Measurements from ENCODE around the gene FRRS1L. TPM values are rescaled to one million over a fixed set of nuclear protein-coding genes. Genes with fewer than 3 reads are reported as not detected.

The FRRS1L gene, protein sequence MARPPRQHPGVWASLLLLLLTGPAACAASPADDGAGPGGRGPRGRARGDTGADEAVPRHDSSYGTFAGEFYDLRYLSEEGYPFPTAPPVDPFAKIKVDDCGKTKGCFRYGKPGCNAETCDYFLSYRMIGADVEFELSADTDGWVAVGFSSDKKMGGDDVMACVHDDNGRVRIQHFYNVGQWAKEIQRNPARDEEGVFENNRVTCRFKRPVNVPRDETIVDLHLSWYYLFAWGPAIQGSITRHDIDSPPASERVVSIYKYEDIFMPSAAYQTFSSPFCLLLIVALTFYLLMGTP
- 0.03 TPM for total RNA-seq (ENCODE audit: unreplicated experiment)
- long read RNA-seq, result 0 reads

DNA sequence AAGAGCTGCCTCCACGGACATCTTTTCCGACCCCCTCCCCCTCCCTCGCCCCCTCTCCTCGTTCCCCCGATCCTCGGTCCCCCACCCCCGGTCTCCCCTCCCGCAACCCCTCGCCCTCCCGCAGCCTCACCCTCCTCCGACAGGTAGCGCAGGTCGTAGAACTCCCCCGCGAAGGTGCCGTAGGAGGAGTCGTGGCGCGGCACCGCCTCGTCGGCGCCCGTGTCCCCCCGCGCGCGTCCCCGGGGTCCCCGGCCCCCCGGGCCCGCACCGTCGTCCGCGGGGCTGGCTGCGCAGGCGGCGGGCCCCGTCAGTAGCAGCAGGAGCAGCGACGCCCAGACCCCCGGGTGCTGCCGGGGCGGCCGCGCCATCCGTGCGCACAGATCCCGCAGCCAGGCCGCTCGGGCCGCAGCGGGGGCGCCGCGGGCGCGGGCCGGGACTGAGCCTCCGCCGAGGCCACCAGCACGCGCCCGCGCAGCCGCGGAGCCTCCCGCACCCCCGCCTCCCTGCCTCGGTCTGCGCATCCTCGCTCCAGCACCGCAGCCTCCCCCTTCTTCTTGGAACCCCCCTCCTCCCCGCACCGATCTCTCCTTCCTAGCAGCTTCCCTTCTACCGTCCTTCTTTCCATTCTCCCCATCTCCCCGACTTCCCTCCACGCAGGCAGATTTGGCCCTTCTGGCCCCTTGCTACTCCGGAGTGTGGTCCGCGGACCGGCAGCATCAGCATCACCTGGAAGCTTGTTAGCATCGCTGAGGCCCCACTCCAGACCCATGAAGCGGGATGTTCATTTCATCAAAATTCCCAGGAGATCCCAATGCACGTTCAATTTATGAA lies at the start of gene FRRS1L:
FRRS1L (minus strand) TSS at position 479 of the 831 bp plus-strand sequence; CDS start at position 368, 111 bp downstream.
- no peaks in the 10 kb centered on the region for H3K9me3 Mint-ChIP-seq (ENCODE audit: unreplicated experiment)
- DNase-seq (ENCODE audit: low spot score), result peak; percentile 12
- peaks cover 18% of the 10 kb centered on the region for H3K27me3 Mint-ChIP-seq (ENCODE audit: unreplicated experiment)
- TF ChIP-seq CTCF (IDR thresholded peaks at IDR 0.05; ENCODE audit: unreplicated experiment), result no peak
- H3K4me1 Mint-ChIP-seq (ENCODE audit: unreplicated experiment), result peaks cover 7% of the 10 kb centered on the region
- peak within 1 kb of the TSS; percentile 83 for H3K4me3 Mint-ChIP-seq (ENCODE audit: unreplicated experiment)
- H3K36me3 Mint-ChIP-seq (ENCODE audit: low read depth, unreplicated experiment), result no peaks in the 10 kb centered on the region
- H3K27ac Mint-ChIP-seq (ENCODE audit: unreplicated experiment), result no peak within 1 kb of the TSS

DNA sequence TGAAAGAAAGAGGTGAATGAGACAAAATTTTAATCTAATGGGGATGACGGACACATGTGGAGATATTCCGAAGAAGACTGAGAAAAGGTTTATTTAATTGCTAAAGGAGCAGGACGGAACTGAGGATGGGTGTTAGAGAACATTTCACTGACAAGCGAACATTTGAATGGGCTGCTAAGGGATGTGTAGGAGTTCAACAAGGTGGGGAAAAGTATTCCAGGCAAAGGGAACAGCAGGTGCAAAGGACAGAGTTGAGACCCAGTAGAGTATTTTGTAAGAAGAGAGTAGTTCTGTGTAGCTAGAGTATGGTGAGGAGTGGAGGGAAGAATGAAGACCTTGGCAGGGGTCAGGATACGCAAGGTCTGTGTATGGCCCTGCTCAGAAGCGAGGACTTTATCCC lies 47.4 kb upstream of the FRRS1L start:
- no peak overlapping the region for H3K27ac Mint-ChIP-seq (ENCODE audit: unreplicated experiment)
- no peaks in the 10 kb centered on the region for H3K4me1 Mint-ChIP-seq (ENCODE audit: unreplicated experiment)

DNA sequence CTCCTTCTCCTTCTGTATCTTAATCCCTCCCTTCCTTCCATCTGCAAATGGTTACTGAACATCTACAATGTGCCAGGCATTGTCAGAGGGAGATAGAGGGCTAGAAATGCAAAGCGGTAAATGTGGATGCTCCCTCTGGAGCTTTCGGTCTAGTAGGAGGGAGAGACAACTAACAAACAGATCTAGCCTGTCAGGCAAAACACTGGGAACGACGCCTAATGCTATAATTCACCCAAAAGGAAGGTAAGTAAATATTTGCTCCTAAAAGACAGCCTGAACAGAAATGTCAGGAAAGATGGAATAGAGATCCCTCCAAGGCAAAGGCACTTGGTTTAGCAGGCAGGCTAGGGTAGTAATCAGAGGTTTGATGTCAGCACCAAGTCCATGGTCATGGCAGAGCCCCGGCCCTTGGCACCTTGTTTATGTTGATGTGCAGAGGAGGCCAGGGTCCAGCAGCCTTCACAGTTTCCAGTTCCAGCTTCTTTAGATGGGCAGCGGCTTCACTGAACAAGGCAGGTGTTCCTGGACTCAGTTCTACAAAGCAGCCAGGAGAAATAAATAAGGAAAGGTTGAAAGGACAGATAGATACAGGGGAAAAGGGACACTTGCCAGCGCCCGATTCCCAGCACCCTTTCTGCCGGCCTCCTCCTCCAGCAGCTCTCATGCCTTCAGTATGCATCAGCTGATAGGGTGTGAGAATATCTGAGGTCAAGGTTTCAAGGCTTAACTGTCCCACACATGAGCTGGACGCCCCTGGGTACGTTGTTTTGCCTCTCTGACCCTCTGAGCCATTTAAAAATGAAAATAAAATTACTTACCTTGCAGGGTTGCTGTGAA lies 46.5 kb upstream of the FRRS1L start:
- Mint-ChIP-seq H3K9me3 (ENCODE audit: unreplicated experiment) (no peaks in the 10 kb centered on the region), H3K36me3 (ENCODE audit: low read depth, unreplicated experiment) (no peaks in the 10 kb centered on the region)

More for the DNA sequence above, 47.4 kb upstream of the FRRS1L start:
- Mint-ChIP-seq H3K4me3 (ENCODE audit: unreplicated experiment) (no peak overlapping the region), H3K27me3 (ENCODE audit: unreplicated experiment) (no peaks in the 10 kb centered on the region), H3K36me3 (ENCODE audit: low read depth, unreplicated experiment) (no peaks in the 10 kb centered on the region), H3K9me3 (ENCODE audit: unreplicated experiment) (no peaks in the 10 kb centered on the region)
- no peak for DNase-seq (ENCODE audit: low spot score)
- no peak for TF ChIP-seq CTCF (IDR thresholded peaks at IDR 0.05; ENCODE audit: unreplicated experiment)

DNA sequence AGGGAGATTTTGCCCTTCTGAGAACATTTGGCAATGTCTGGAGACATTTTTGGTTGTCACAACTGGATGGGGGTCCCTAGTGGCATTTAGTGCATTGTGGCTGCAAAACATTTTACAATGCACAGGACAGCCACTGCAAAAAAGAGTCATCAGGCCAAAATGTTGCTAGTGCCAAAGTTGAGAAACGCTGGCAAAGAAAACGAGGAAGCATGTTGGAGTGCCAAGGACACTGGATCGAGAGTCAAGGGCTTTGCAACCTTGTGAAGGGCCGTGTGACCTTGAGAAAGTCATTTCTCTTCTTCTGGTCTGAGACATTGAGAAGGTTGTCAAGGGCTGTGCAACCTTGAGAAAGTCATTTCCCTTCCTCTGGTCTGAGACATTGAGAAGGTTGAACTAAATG lies 45.7 kb upstream of the FRRS1L start:
- H3K4me3 Mint-ChIP-seq (ENCODE audit: unreplicated experiment), result no peak overlapping the region
- H3K4me1 Mint-ChIP-seq (ENCODE audit: unreplicated experiment), result no peaks in the 10 kb centered on the region
- no peaks in the 10 kb centered on the region for H3K36me3 Mint-ChIP-seq (ENCODE audit: low read depth, unreplicated experiment)
- no peak for DNase-seq (ENCODE audit: low spot score)
- H3K27ac Mint-ChIP-seq (ENCODE audit: unreplicated experiment), result no peak overlapping the region
- H3K9me3 Mint-ChIP-seq (ENCODE audit: unreplicated experiment), result no peaks in the 10 kb centered on the region
- no peak for TF ChIP-seq CTCF (IDR thresholded peaks at IDR 0.05; ENCODE audit: unreplicated experiment)
- no peaks in the 10 kb centered on the region for H3K27me3 Mint-ChIP-seq (ENCODE audit: unreplicated experiment)

More for the DNA sequence above, 46.5 kb upstream of the FRRS1L start:
- no peak for TF ChIP-seq CTCF (IDR thresholded peaks at IDR 0.05; ENCODE audit: unreplicated experiment)
- Mint-ChIP-seq H3K27me3 (ENCODE audit: unreplicated experiment) (no peaks in the 10 kb centered on the region), H3K4me3 (ENCODE audit: unreplicated experiment) (no peak overlapping the region), H3K27ac (ENCODE audit: unreplicated experiment) (no peak overlapping the region), H3K4me1 (ENCODE audit: unreplicated experiment) (no peaks in the 10 kb centered on the region)
- no peak for DNase-seq (ENCODE audit: low spot score)
